Upper lobe of left lung (tissue), 6 donors: ENCODE data around the gene RSF1. TPM values are rescaled to one million over a fixed set of nuclear protein-coding genes. Genes with fewer than 3 reads are reported as not detected.

Experiments used
- ATAC-seq, 2 donors: fragments of 200-7000 bp; cut with Tn5 transposase; one replicate each; pipeline ENCODE4 v1.9.1; 2022; ENCODE audit warnings: mild to moderate bottlenecking in 2 of 2, moderate library complexity in 2 of 2; ENCODE audit not compliant: low FRiP score in 2 of 2
- DNase-seq, 2 donors: peaks; one replicate each; pipeline ENCODE4 v3.0.0-alpha.2; 2019 to 2020
- H3K27ac ChIP-seq, 4 donors: fragments of 200-600 bp; sonication (generic); one replicate each; pipeline ENCODE4 v1.5.1; 2016 to 2019
- H3K27me3 ChIP-seq, 4 donors: fragments of 200-600 bp; sonication (generic); one replicate each; pipeline ENCODE4 v1.5.1; 2017 to 2019
- H3K36me3 ChIP-seq, 4 donors: fragments of 200-600 bp; sonication (generic); one replicate each; pipeline ENCODE4 v1.5.1; 2016 to 2019
- H3K4me1 ChIP-seq, 4 donors: fragments of 200-600 bp; sonication (generic); one replicate each; pipeline ENCODE4 v1.5.1; 2018 to 2019
- H3K4me3 ChIP-seq, 4 donors: fragments of 200-600 bp; sonication (generic); one replicate each; pipeline ENCODE4 v1.5.1; 2017 to 2019; ENCODE audit warnings: mild to moderate bottlenecking in 2 of 4, moderate library complexity in 1 of 4
- H3K9me3 ChIP-seq, 4 donors: fragments of 200-600 bp; sonication (generic); one replicate each; pipeline ENCODE4 v1.5.1; 2018 to 2019
- EP300 ChIP-seq, 4 donors: sonication (generic); formaldehyde crosslinking; IDR thresholded peaks; one replicate each; pipeline ENCODE4 v1.5.1; 2017; ENCODE audit warnings: antibody characterized with exemption in 4 of 4, control low read depth in 2 of 4
- POLR2A ChIP-seq, 4 donors: fragments of 450-650 bp; IDR thresholded peaks; one replicate each; pipeline ENCODE4 v1.5.1; 2016 to 2017; ENCODE audit warnings: antibody characterized with exemption in 4 of 4, mild to moderate bottlenecking in 2 of 4
- POLR2AphosphoS5 ChIP-seq, 2 donors: sonication (generic); formaldehyde crosslinking; IDR thresholded peaks; one replicate each; pipeline ENCODE4 v1.5.1; 2017; ENCODE audit warnings: antibody characterized with exemption in 2 of 2
- WGBS, 2 donors: methylation state at CpG; one replicate each; pipeline ENCODE4 v1.1.5; 2017 to 2018; 5-methylcytosine and 5-hydroxymethylcytosine counted together
- total RNA-seq, 6 donors: library from RNA; depleted of rRNA in 4 of 6; stranded (reverse); fragments of >200 nt in 4 of 6; gene quantifications; one replicate each; pipeline versions ENCODE4 v1.1.0 to v1.2.1, GENCODE V29; 2016 to 2021
- TF ChIP-seq, protein P1 (sequence below), 6 experiments: fragments of 450-650 bp in 4 of 6; fragments of 200-600 bp in 2 of 6; sonication (generic) in 2 of 6; IDR thresholded peaks; one replicate each; pipeline ENCODE4 v1.5.1; 2016 to 2019; ENCODE audit warnings: antibody characterized with exemption in 6 of 6
- donor health status: DM: no; HTN: no; CAD: no; lungs with moderate emphysema.
- donor health status: DM: no; HTN: yes; CAD: no; lungs with severe emphysema.

Gene RSF1
- total RNA-seq, 6 donors from 2014 or later = 36.2 to 136 (median 71.2) TPM

DNA sequence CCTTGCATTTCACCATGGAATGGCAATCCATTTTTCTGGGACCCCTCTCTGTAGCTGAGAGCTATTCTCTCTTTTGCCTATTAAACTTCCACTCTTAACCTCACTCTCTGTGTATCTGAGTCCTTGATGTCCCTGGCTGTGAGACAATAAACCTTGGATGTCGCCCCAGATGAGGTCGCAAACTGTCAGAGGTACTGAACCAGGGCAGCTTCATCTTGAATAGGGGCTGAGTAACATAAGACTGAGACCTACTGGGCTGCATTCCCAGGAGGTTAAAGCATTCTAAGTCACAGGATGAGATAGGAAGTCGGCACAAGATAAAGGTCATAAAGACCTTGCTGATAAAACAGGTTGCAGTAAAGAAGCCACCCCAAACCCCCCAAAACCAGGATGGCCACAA is 68.0 kb downstream of the RSF1 start:
- Histone ChIP-seq H3K9me3 (no peaks in the 10 kb centered on the region), H3K4me3 (no peak overlapping the region), H3K36me3 (peaks cover 0 to 7% (median 0%) of the 10 kb centered on the region in 4 donors), H3K27me3 (no peaks in the 10 kb centered on the region), H3K27ac (no peak overlapping the region), H3K4me1 (peaks cover 0 to 5% (median 1%) of the 10 kb centered on the region in 4 donors)
- TF ChIP-seq EP300 (IDR thresholded peaks at IDR 0.05) = no peak
- TF ChIP-seq, protein P1, sequence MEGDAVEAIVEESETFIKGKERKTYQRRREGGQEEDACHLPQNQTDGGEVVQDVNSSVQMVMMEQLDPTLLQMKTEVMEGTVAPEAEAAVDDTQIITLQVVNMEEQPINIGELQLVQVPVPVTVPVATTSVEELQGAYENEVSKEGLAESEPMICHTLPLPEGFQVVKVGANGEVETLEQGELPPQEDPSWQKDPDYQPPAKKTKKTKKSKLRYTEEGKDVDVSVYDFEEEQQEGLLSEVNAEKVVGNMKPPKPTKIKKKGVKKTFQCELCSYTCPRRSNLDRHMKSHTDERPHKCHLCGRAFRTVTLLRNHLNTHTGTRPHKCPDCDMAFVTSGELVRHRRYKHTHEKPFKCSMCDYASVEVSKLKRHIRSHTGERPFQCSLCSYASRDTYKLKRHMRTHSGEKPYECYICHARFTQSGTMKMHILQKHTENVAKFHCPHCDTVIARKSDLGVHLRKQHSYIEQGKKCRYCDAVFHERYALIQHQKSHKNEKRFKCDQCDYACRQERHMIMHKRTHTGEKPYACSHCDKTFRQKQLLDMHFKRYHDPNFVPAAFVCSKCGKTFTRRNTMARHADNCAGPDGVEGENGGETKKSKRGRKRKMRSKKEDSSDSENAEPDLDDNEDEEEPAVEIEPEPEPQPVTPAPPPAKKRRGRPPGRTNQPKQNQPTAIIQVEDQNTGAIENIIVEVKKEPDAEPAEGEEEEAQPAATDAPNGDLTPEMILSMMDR (IDR thresholded peaks at IDR 0.05) = no peak
- ATAC-seq (no peak), DNase-seq (no peak)
- 64 to 79% methylated on average over 3 of the region's 3 CpGs for WGBS, 2 donors

DNA sequence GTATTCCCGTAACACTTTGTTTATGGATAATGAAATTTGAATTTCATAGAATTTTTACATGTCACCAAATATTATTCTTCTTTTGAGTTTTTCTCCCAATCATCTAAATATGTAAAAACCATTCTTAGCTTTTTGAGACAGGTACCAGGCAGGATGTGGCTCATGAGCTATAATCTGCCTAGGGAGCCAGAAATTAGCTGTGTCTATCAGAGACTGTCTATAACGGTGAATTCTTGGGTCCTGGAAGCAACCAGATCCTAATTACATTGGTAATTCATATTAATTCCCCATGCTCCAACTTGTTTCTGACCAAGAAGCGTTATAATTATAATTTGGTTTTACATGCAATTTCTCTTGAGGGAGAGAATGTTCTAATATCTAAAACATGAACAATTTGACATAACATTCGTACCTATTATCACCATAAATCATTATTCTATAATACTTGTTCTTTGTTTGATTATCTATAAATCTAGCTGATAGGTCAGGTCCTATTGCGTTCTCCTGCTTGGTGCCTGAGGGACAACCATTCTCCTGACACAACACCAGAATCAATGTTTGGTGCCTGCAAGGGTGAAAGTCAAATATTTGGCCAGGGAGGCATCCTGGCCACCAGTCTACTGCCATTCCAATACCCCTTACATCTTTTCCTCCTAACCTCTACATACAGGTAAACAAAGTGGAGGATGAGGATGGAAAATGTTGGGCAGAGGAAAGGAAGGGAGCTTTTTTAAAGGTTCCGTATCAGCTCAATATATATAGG is 69.9 kb downstream of the RSF1 start:
- no peak for ATAC-seq
- WGBS, 2 donors = 98% methylated on average over 6 of the region's 6 CpGs
- TF ChIP-seq EP300 (IDR thresholded peaks at IDR 0.05) = no peak
- TF ChIP-seq POLR2AphosphoS5 (IDR thresholded peaks at IDR 0.05) = no peak
- TF ChIP-seq POLR2A (IDR thresholded peaks at IDR 0.05) = no peak
- TF ChIP-seq, protein P1 (IDR thresholded peaks at IDR 0.05) = no peak

DNA sequence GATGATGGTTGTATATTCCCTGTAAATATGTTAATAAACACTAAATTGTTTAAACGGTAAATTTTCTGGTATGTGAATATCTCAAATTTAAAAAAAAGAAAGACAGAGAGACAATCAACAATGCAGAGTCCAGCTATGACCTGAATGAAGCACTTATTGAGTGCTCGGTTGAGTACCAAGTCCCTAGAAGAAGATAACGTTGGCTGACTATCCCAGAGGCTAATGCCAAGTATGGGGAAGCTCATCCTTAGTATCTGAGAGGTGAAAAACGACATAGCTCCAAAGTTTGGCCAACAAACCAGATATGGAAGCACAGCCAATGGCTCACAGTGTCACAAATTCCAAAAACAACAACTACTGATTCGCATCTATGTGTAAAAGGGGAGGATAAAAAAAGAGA is 71.3 kb downstream of the RSF1 start:
- TF ChIP-seq, protein P1 (IDR thresholded peaks at IDR 0.05) = no peak
- TF ChIP-seq POLR2AphosphoS5 (IDR thresholded peaks at IDR 0.05) (no peak), EP300 (IDR thresholded peaks at IDR 0.05) (no peak), POLR2A (IDR thresholded peaks at IDR 0.05) (no peak)
- Histone ChIP-seq H3K27me3 (no peaks in the 10 kb centered on the region), H3K4me3 (no peak overlapping the region), H3K4me1 (peaks cover 0 to 8% (median 2%) of the 10 kb centered on the region in 4 donors), H3K9me3 (no peaks in the 10 kb centered on the region), H3K36me3 (peaks cover 0 to 3% (median 0%) of the 10 kb centered on the region in 4 donors), H3K27ac (no peak overlapping the region)
- WGBS, 2 donors = 87 to 90% methylated on average over 5 of the region's 5 CpGs
- no peak for ATAC-seq
- DNase-seq = no peak

More for the DNA sequence above, 69.9 kb downstream of the RSF1 start:
- Histone ChIP-seq H3K4me1 (peaks cover 0 to 8% (median 2%) of the 10 kb centered on the region in 4 donors), H3K27me3 (no peaks in the 10 kb centered on the region), H3K9me3 (no peaks in the 10 kb centered on the region), H3K36me3 (peaks cover 0 to 10% (median 0%) of the 10 kb centered on the region in 4 donors), H3K27ac (no peak overlapping the region), H3K4me3 (no peak overlapping the region)
- DNase-seq = no peak

DNA sequence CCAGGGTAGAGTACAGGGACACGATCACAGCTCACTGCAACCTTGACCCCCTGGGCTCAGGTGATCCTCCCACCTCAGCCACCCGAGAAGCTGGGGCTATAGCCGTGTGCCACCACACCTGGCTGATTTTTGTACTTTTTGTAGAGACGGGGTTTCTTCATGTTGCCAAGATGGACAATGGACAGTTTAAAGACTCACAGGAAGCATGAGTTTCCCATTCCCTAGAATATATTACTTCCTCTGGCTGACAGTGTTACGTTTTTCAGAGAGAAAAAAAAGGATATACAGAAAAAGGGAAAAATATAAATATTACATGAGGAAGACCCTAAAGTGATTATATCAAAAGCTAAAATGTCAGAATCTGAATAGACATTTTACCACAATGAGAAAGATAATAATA is 72.3 kb downstream of the RSF1 start:
- Histone ChIP-seq H3K9me3 (no peaks in the 10 kb centered on the region), H3K36me3 (peaks cover 0 to 3% (median 0%) of the 10 kb centered on the region in 4 donors), H3K4me3 (no peak overlapping the region), H3K27me3 (no peaks in the 10 kb centered on the region), H3K4me1 (peaks cover 0 to 8% (median 2%) of the 10 kb centered on the region in 4 donors), H3K27ac (no peak overlapping the region)
- TF ChIP-seq POLR2AphosphoS5 (IDR thresholded peaks at IDR 0.05) (no peak), POLR2A (IDR thresholded peaks at IDR 0.05) (no peak)
- TF ChIP-seq, protein P1 (IDR thresholded peaks at IDR 0.05) = no peak
- no peak for DNase-seq
- no peak for ATAC-seq
- 66 to 71% methylated on average over 5 of the region's 5 CpGs for WGBS, 2 donors
